ENCODE measurements around the gene PKP4. TPM values are rescaled to one million over a fixed set of nuclear protein-coding genes. Genes with fewer than 3 reads are reported as not detected.

The PKP4 gene
- total and polyA plus RNA-seq, 2 of the 8 experiments (the other 6 are each of a cell fraction or from before 2014, with no cell fraction given): 48.2 to 88.0 TPM

DNA sequence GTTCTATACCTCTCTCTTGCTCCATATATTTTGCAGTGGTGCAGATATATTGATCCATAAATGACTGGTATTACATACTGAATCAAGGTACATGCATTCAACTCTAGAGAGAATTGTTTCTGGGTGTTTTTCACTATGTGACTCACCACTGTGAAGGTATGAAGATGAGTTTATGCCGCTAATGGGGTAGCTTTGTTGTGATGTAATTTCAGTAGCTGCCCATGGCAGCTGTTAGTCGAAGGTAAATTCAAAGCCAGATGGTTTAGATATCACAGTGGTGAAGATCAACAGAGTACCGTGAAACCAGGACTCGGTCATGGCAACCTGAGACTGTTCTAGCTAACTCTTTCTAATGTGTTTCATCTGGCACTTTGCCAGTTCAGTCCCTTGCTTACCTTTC is 50.4 kb downstream of the PKP4 start:
- WGBS, 2 experiments (ENCODE audit: extremely low coverage in 1 of 2, insufficient coverage in 1 of 2, insufficient read length in 1 of 2, insufficient replicate concordance in 2 of 2, low coverage in 1 of 2, low lambda C conversion rate in 2 of 2, missing lambda C conversion rate in 1 of 2): 83% methylated on average over 4 of the region's 4 CpGs; no CpG with 5 or more reads in 1 of the 2 experiments
- Histone ChIP-seq H3K79me1 (ENCODE audit: low read depth, low read length) (peaks cover 3% of the 10 kb centered on the region; the same call in 1 of the 2 replicates), H3K36me3 (ENCODE audit: control insufficient read depth in 2 of 4, insufficient read depth in 4 of 4, low read length in 3 of 4) (no peaks in the 10 kb centered on the region), H2BK15ac (ENCODE audit: low read length) (no peak overlapping the region), H4K8ac (ENCODE audit: extremely low read depth, insufficient read depth, low read length) (no peak overlapping the region), H2BK5ac (ENCODE audit: low read depth, low read length) (no peak overlapping the region), H4K5ac (ENCODE audit: insufficient read length, low read depth, low read length) (no peak overlapping the region), H2AFZ (ENCODE audit: low read length) (no peak overlapping the region), H2BK20ac (ENCODE audit: low read length) (no peak overlapping the region), H3K79me2 (ENCODE audit: control insufficient read depth in 1 of 2, insufficient read depth in 2 of 2, low read length in 2 of 2) (peaks cover 0 to 87% of the 10 kb centered on the region in 2 experiments; a peak in 3 of 4 replicates), H3K14ac (ENCODE audit: insufficient read length) (no peak overlapping the region), H3K23ac (ENCODE audit: insufficient read length) (no peak overlapping the region), H4K91ac (replicated peaks; ENCODE audit: insufficient read length, low read length) (no peak overlapping the region), H3K4me3 (ENCODE audit: extremely low read depth in 1 of 4, insufficient read depth in 2 of 4, low read depth in 3 of 4, low read length in 4 of 4) (no peak overlapping the region), H3K27me3 (replicated peaks in 1 of 4; ENCODE audit: control insufficient read depth in 3 of 4, extremely low read depth in 1 of 4, insufficient read depth in 3 of 4, low read length in 3 of 4) (no peaks in the 10 kb centered on the region), H3K9me3 (ENCODE audit: insufficient read depth in 2 of 2, low read depth in 1 of 2, low read length in 1 of 2) (no peaks in the 10 kb centered on the region), H4K20me1 (replicated peaks in 1 of 2; ENCODE audit: control insufficient read depth in 1 of 2, insufficient read depth in 2 of 2, low read length in 2 of 2) (peaks cover 0 to 2% of the 10 kb centered on the region in 2 experiments), H2AK5ac (ENCODE audit: low read depth, low read length) (no peak overlapping the region), H2BK120ac (replicated peaks; ENCODE audit: low read depth, low read length) (no peak overlapping the region), H3K4me1 (replicated peaks in 1 of 4; ENCODE audit: control insufficient read depth in 3 of 4, insufficient read depth in 4 of 4, low read length in 3 of 4) (peaks cover 0 to 15% (median 2%) of the 10 kb centered on the region in 4 experiments; a peak in 4 of 7 replicates), H3K9ac (replicated peaks in 1 of 4; ENCODE audit: extremely low read depth in 1 of 4, low read depth in 3 of 4, low read length in 3 of 4) (no peak overlapping the region), H3K18ac (ENCODE audit: extremely low read depth, low read length) (no peak overlapping the region), H2BK12ac (ENCODE audit: low read depth, low read length) (no peak overlapping the region), H3K23me2 (ENCODE audit: low read depth, low read length) (peaks cover 1% of the 10 kb centered on the region; the same call in 1 of the 2 replicates), H3K27ac (ENCODE audit: low read depth, low read length) (no peak overlapping the region), H3K4me2 (ENCODE audit: insufficient read depth in 1 of 2, low read depth in 2 of 2, low read length in 2 of 2) (no peak overlapping the region), H3K56ac (replicated peaks; ENCODE audit: insufficient read length, low read depth, low read length) (no peak overlapping the region), H3K4ac (replicated peaks; ENCODE audit: insufficient read length, low read depth, low read length) (no peak overlapping the region)
- TF ChIP-seq KDM1A (IDR thresholded peaks at IDR 0.05; ENCODE audit: borderline replicate concordance, low read length) (no peak), NANOG (IDR thresholded peaks at IDR 0.05; ENCODE audit: insufficient read depth, low read depth, low read length, poor library complexity, severe bottlenecking) (no peak), BACH1 (IDR thresholded peaks at IDR 0.05; ENCODE audit: low read length) (no peak), CBX8 (IDR thresholded peaks at IDR 0.05; ENCODE audit: borderline replicate concordance, low read depth, low read length) (no peak), RAD21 (IDR thresholded peaks at IDR 0.05 in 1 of 2, conservative IDR thresholded peaks at IDR 0.05 in 1 of 2; ENCODE audit: low read depth in 2 of 2, low read length in 2 of 2) (no peak), JUND (IDR thresholded peaks at IDR 0.05; ENCODE audit: low read length) (no peak)
- ChIA-PET CTCF (ENCODE audit: partially characterized antibody) (interaction anchor here (0.6 to 1.5 kb wide), 4 partner anchors 11 to 948 kb away, joined by 3 to 5 read pairs (median 5); no protein-coding TSS in a partner anchor), POLR2A (ENCODE audit: partially characterized antibody) (interaction anchor here (0.6 kb wide), 1 partner anchor 10 kb away, joined by 3 read pairs; no protein-coding TSS in a partner anchor)
- FAIRE-seq: no peak
- DNase-seq (ENCODE audit: low read depth in 1 of 2, low spot score in 2 of 2): no peak
